ENCODE results near the gene EFCAB8. TPM values are rescaled to one million over a fixed set of nuclear protein-coding genes. Genes with fewer than 3 reads are reported as not detected.

The EFCAB8 gene
- total RNA-seq, 1 experiment from 2014 or later = not detected

DNA sequence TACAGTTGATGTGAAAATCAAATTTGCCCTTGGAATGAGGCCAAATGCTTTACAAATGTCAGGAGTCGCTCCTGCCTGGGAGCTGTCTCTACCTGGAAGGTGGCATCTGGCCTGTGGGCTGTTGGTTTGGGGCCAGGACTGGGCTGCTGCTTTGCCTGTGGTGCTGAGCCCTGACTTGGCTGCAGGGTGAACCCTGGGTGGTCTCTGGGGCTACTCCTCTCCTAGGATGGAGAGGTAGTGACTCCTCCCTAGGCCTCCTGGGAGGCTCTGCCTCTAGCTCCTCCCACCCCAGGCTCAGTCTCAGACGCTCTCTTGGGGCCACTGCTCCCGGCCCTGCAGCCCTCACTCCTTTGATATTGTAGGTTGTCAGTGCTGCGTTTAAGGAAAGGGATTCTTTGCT lies 47.5 kb downstream of the EFCAB8 start:
- no peak for TF ChIP-seq EZH2 (IDR thresholded peaks at IDR 0.05; ENCODE audit: low read depth)
- TF ChIP-seq, protein P1, sequence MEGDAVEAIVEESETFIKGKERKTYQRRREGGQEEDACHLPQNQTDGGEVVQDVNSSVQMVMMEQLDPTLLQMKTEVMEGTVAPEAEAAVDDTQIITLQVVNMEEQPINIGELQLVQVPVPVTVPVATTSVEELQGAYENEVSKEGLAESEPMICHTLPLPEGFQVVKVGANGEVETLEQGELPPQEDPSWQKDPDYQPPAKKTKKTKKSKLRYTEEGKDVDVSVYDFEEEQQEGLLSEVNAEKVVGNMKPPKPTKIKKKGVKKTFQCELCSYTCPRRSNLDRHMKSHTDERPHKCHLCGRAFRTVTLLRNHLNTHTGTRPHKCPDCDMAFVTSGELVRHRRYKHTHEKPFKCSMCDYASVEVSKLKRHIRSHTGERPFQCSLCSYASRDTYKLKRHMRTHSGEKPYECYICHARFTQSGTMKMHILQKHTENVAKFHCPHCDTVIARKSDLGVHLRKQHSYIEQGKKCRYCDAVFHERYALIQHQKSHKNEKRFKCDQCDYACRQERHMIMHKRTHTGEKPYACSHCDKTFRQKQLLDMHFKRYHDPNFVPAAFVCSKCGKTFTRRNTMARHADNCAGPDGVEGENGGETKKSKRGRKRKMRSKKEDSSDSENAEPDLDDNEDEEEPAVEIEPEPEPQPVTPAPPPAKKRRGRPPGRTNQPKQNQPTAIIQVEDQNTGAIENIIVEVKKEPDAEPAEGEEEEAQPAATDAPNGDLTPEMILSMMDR (conservative IDR thresholded peaks at IDR 0.05) = no peak

DNA sequence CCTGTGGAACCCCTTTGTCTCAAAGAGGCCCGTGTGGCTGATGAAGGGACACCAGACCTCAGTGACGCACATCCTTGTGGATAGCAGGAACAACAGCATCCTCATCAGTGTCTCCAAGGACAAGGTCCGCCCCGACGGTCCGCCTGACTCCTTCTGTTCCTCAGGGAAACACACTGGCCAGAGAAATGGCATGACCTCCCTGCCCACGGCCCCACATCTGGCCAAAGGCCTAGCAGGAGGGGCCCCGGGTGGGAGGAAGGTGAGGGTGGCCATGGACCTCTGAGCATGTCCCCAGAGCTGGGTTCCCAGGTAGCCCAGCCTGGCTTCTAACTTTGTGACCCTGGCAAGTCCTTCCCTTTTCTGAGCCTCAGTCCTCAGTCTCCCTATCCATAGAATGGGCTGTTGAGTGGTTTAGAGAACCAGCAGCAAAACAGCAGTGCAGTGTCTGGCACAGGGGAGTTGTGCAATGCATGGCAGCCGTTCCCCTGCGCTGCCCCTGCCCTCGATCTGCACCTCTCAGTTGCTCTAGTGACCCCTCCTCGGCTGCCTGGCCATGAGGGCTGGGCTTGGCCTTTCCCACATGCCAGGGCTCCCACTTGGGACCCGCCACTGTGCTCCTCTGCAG lies 48.3 kb downstream of the EFCAB8 start:
- Histone ChIP-seq H3K4me1 (replicated peaks; ENCODE audit: insufficient read depth) (no peaks in the 10 kb centered on the region), H3F3A (ENCODE audit: insufficient read depth, low read depth) (no peaks in the 10 kb centered on the region), H3K9me3 (ENCODE audit: insufficient read depth, low read depth) (no peaks in the 10 kb centered on the region), H3K27ac (no peak overlapping the region), H3K36me3 (ENCODE audit: low read depth) (no peaks in the 10 kb centered on the region), H3K4me2 (no peak overlapping the region), H4K20me1 (ENCODE audit: insufficient read depth) (no peaks in the 10 kb centered on the region), H2AFZ (no peak overlapping the region), H3K4me3 (no peak overlapping the region), H3K9me2 (ENCODE audit: insufficient read depth) (no peaks in the 10 kb centered on the region), H3K79me2 (ENCODE audit: low read depth) (no peaks in the 10 kb centered on the region), H3K27me3 (ENCODE audit: insufficient read depth, low read depth) (peaks cover 64% of the 10 kb centered on the region)
- ChIA-PET CTCF (no interaction called here), POLR2A (ENCODE audit: unreplicated experiment) (no interaction called here)
- BruUV-seq (replicated peaks) = no TSS peak
- no peak for DNase-seq
- TF ChIP-seq EZH2 (IDR thresholded peaks at IDR 0.05; ENCODE audit: low read depth) = no peak
- TF ChIP-seq, protein P1 (conservative IDR thresholded peaks at IDR 0.05) = no peak
- intact Hi-C loops (cut with micrococcal nuclease; ENCODE audit: unreplicated experiment) = no loop called here

More for the DNA sequence above, 47.5 kb downstream of the EFCAB8 start:
- Histone ChIP-seq H2AFZ (no peak overlapping the region), H3K27ac (no peak overlapping the region), H3K79me2 (ENCODE audit: low read depth) (no peaks in the 10 kb centered on the region), H3K9me3 (ENCODE audit: insufficient read depth, low read depth) (no peaks in the 10 kb centered on the region), H3K27me3 (ENCODE audit: insufficient read depth, low read depth) (peaks cover 57% of the 10 kb centered on the region), H3K9me2 (ENCODE audit: insufficient read depth) (no peaks in the 10 kb centered on the region), H3K36me3 (ENCODE audit: low read depth) (no peaks in the 10 kb centered on the region), H4K20me1 (ENCODE audit: insufficient read depth) (no peaks in the 10 kb centered on the region), H3K4me3 (no peak overlapping the region), H3F3A (ENCODE audit: insufficient read depth, low read depth) (no peaks in the 10 kb centered on the region), H3K4me2 (no peak overlapping the region), H3K4me1 (replicated peaks; ENCODE audit: insufficient read depth) (no peaks in the 10 kb centered on the region)
- ChIA-PET POLR2A (ENCODE audit: unreplicated experiment) (no interaction called here), CTCF (no interaction called here)
- DNase-seq = no peak
- intact Hi-C loops (cut with micrococcal nuclease; ENCODE audit: unreplicated experiment) = no loop called here
- no TSS peak for BruUV-seq (replicated peaks)

DNA sequence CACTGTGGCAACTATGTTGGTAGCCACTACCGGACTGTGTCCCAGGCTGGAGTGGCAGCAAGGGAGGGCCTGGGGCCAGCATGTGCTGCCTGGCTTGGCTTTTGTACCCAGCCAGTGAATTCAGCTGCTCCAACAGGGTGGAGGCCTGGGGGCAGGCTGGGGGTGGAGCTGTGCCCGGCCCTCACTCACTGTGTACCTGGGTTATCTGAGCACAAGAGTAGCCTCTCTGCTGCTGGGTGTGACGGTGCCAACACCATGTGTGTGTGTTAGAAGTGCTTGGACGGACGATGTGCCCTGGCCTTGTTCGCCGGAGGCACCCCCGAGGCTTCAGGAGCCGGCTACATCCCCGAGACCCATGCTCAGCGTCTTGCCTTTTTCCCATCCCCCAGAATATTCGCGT lies 49.2 kb downstream of the EFCAB8 start:
- no peak overlapping the region for H3K27ac ChIP-seq
- ChIA-PET POLR2A (ENCODE audit: unreplicated experiment) (no interaction called here), CTCF (no interaction called here)
- no peaks in the 10 kb centered on the region for H3F3A ChIP-seq (ENCODE audit: insufficient read depth, low read depth)
- BruUV-seq (replicated peaks) = no TSS peak
- no peaks in the 10 kb centered on the region for H3K36me3 ChIP-seq (ENCODE audit: low read depth)
- H3K4me1 ChIP-seq (replicated peaks; ENCODE audit: insufficient read depth) = no peaks in the 10 kb centered on the region
- no peaks in the 10 kb centered on the region for H3K9me2 ChIP-seq (ENCODE audit: insufficient read depth)
- TF ChIP-seq, protein P1 (conservative IDR thresholded peaks at IDR 0.05) = no peak
- no peak overlapping the region for H3K4me3 ChIP-seq
- no peak for DNase-seq
- H3K27me3 ChIP-seq (ENCODE audit: insufficient read depth, low read depth) = peaks cover 73% of the 10 kb centered on the region
- no peak overlapping the region for H2AFZ ChIP-seq
- H3K9me3 ChIP-seq (ENCODE audit: insufficient read depth, low read depth) = no peaks in the 10 kb centered on the region
- intact Hi-C loops (cut with micrococcal nuclease; ENCODE audit: unreplicated experiment) = no loop called here
- H3K79me2 ChIP-seq (ENCODE audit: low read depth) = no peaks in the 10 kb centered on the region
- H4K20me1 ChIP-seq (ENCODE audit: insufficient read depth) = no peaks in the 10 kb centered on the region
- no peak overlapping the region for H3K4me2 ChIP-seq
